Upper lobe of right lung (tissue), 1 donor: ENCODE data around the gene PCDHA10. TPM values are rescaled to one million over a fixed set of nuclear protein-coding genes. Genes with fewer than 3 reads are reported as not detected.
A peak's percentile ranks its signal among the peaks of the same experiment; 100 is the strongest.
"Not testable (repeated sequence)": the region's sequence is repeated elsewhere in the genome, so short reads cannot be mapped to it uniquely, and the experiment has no call there.

Experiments
- ATAC-seq: fragments of 200-7000 bp; cut with Tn5 transposase; one replicate; pipeline ENCODE4 v1.9.1; 2020; ENCODE audit warnings: mild to moderate bottlenecking, moderate library complexity
- DNase-seq: peaks from one replicate; pipeline ENCODE4 v3.0.0-alpha.2; 2020
- H3K27ac ChIP-seq: fragments of 200-600 bp; one replicate; pipeline ENCODE4 v1.8.0; 2022
- H3K27me3 ChIP-seq: fragments of 200-600 bp; one replicate; pipeline ENCODE4 v1.8.0; 2022; ENCODE audit warnings: mild to moderate bottlenecking
- H3K36me3 ChIP-seq: fragments of 200-600 bp; one replicate; pipeline ENCODE4 v1.8.0; 2022
- H3K4me1 ChIP-seq: fragments of 200-600 bp; one replicate; pipeline ENCODE4 v1.8.0; 2022
- H3K4me3 ChIP-seq: fragments of 200-600 bp; one replicate; pipeline ENCODE4 v1.8.0; 2022; ENCODE audit warnings: mild to moderate bottlenecking
- H3K9me3 ChIP-seq: fragments of 200-600 bp; one replicate; pipeline ENCODE4 v1.8.0; 2022
- intact Hi-C: fragments of 100-400 bp; cut with DNase I; formaldehyde crosslinking; loops from one replicate; pipeline ENCODE4 v1.11.0; 2022
- total RNA-seq: library from RNA; stranded (reverse); fragmentation: NEBNext Ultra II Directional; extraction: Animal tissue kit (Norgen Biotek cat#: 25700); gene quantifications from one replicate; pipeline ENCODE4 v1.2.1, GENCODE V29; 2021
- TF ChIP-seq, protein P1 (sequence below): fragments of 200-600 bp; IDR thresholded peaks from one replicate; pipeline ENCODE4 v1.8.0; 2022; ENCODE audit warnings: antibody characterized with exemption
- donor health status: DM: no; HTN: yes; CAD: no; lungs with severe emphysema.

PCDHA10 gene
- total RNA-seq, 1 donor from 2014 or later = 1.7 TPM

- Histone ChIP-seq H3K36me3 (no peaks in the 10 kb centered on the region), H3K27me3 (peaks cover 11% of the 10 kb centered on the region), H3K4me3 (peak within 1 kb of the TSS; percentile 0), H3K27ac (no peak within 1 kb of the TSS), H3K9me3 (no peaks in the 10 kb centered on the region), H3K4me1 (no peaks in the 10 kb centered on the region)
- ATAC-seq = no peak
- TF ChIP-seq, protein P1, sequence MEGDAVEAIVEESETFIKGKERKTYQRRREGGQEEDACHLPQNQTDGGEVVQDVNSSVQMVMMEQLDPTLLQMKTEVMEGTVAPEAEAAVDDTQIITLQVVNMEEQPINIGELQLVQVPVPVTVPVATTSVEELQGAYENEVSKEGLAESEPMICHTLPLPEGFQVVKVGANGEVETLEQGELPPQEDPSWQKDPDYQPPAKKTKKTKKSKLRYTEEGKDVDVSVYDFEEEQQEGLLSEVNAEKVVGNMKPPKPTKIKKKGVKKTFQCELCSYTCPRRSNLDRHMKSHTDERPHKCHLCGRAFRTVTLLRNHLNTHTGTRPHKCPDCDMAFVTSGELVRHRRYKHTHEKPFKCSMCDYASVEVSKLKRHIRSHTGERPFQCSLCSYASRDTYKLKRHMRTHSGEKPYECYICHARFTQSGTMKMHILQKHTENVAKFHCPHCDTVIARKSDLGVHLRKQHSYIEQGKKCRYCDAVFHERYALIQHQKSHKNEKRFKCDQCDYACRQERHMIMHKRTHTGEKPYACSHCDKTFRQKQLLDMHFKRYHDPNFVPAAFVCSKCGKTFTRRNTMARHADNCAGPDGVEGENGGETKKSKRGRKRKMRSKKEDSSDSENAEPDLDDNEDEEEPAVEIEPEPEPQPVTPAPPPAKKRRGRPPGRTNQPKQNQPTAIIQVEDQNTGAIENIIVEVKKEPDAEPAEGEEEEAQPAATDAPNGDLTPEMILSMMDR = peak; percentile 21
- intact Hi-C loops = no loop called here
- DNase-seq = no peak
Observed at GRCh38 chr5:140833993-140834392, 21.7 kb upstream of the PCDHA10 start, which contains the start of gene PCDHA7. Gene PCDHA7, plus strand, starts transcription at chr5:140834269. Its CDS starts 115 bp downstream, at chr5:140834384.

DNA sequence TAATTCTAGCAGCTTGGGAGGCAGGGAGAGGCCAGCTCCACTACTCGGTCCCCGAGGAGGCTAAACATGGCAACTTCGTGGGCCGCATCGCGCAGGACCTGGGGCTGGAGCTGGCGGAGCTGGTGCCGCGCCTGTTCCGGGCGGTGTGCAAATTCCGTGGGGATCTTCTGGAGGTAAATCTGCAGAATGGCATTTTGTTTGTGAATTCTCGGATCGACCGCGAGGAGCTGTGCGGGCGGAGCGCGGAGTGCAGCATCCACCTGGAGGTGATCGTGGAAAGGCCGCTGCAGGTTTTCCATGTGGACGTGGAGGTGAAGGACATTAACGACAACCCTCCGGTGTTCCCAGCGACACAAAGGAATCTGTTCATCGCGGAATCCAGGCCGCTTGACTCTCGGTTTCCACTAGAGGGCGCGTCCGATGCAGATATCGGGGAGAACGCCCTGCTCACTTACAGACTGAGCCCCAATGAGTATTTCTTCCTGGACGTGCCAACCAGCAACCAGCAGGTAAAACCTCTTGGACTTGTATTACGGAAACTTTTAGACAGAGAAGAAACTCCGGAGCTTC, 21.2 kb upstream of the PCDHA10 start:
- H3K9me3 ChIP-seq, H3K4me1 ChIP-seq, DNase-seq, ATAC-seq, intact Hi-C loops, H3K27ac ChIP-seq, H3K36me3 ChIP-seq: not testable (repeated sequence)
- peaks cover 15% of the 10 kb centered on the region for H3K27me3 ChIP-seq
- peak overlapping the region; percentile 0 for H3K4me3 ChIP-seq

- no peak overlapping the region for H3K27ac ChIP-seq
- intact Hi-C loops = no loop called here
- no peaks in the 10 kb centered on the region for H3K9me3 ChIP-seq
- H3K4me1 ChIP-seq = no peaks in the 10 kb centered on the region
- DNase-seq (no peak), ATAC-seq (no peak)
- no peak overlapping the region for H3K4me3 ChIP-seq
- H3K27me3 ChIP-seq = peaks cover 20% of the 10 kb centered on the region
- no peaks in the 10 kb centered on the region for H3K36me3 ChIP-seq
- TF ChIP-seq, protein P1 = no peak
Observed at GRCh38 chr5:140835622-140836510, 19.8 kb upstream of the PCDHA10 start.

DNA sequence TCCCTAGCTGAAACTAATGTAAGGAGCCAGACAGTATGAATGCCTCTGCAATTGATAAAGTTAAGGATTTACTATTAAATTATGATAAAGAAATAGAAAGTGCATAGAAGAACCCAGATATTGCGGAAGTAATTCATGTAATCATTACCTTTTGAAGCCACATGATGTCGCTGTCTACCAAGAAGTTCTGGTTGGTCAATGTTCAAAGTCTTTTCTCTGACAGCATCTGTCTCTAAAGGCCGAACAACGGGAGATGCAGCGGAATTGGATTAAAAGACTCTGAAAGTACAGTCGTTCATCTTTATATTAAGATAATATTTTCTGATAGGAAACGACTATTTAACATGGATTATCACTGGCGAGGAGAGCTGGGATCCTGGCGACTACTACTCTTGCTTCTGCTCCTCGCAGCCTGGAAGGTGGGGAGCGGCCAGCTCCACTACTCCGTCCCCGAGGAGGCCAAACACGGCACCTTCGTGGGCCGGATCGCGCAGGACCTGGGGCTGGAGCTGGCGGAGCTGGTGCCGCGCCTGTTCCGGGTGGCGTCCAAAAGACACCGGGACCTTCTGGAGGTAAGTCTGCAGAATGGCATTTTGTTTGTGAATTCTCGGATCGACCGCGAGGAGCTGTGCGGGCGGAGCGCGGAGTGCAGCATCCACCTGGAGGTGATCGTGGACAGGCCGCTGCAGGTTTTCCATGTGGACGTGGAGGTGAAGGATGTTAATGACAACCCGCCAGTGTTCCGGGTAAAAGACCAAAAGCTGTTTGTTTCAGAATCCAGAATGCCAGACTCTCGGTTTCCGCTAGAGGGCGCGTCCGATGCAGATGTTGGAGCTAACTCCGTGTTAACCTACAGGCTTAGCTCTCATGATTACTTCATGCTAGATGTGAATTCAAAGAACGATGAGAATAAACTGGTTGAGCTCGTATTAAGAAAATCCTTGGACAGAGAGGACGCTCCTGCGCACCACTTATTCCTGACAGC, 14.4 kb upstream of the PCDHA10 start, which contains the start of gene PCDHA8:
Gene PCDHA8, plus strand, starts transcription at position 210 of the 985 bp plus-strand sequence. Its CDS starts 135 bp downstream, at position 345.
- TF ChIP-seq, protein P1 = no peak
- Histone ChIP-seq H3K27me3 (peaks cover 18% of the 10 kb centered on the region), H3K4me3 (no peak within 1 kb of the TSS), H3K9me3 (no peaks in the 10 kb centered on the region), H3K4me1 (no peaks in the 10 kb centered on the region), H3K36me3 (no peaks in the 10 kb centered on the region), H3K27ac (no peak within 1 kb of the TSS)
- DNase-seq (no peak), ATAC-seq (no peak)
- intact Hi-C loops = no loop called here

GRCh38 chr5:140842798-140843733, 12.6 kb upstream of the PCDHA10 start:
- no peaks in the 10 kb centered on the region for H3K9me3 ChIP-seq
- H3K36me3 ChIP-seq = no peaks in the 10 kb centered on the region
- H3K4me3 ChIP-seq = no peak overlapping the region
- intact Hi-C loops = no loop called here
- TF ChIP-seq, protein P1 = no peak
- H3K27me3 ChIP-seq = peaks cover 36% of the 10 kb centered on the region
- H3K27ac ChIP-seq = no peak overlapping the region
- DNase-seq = no peak
- no peak for ATAC-seq
- no peaks in the 10 kb centered on the region for H3K4me1 ChIP-seq

GRCh38 chr5:140848139-140849102, 7.3 kb upstream of the PCDHA10 start, which contains the start of gene PCDHA9:
Gene PCDHA9, plus strand, starts transcription at chr5:140848382. Its CDS starts 114 bp downstream, at chr5:140848496.
- H3K4me3 ChIP-seq, H3K27ac ChIP-seq, intact Hi-C loops, DNase-seq, ATAC-seq, H3K9me3 ChIP-seq, H3K4me1 ChIP-seq, H3K36me3 ChIP-seq: not testable (repeated sequence)
- peaks cover 21% of the 10 kb centered on the region for H3K27me3 ChIP-seq

GRCh38 chr5:140849831-140850634, 5.7 kb upstream of the PCDHA10 start:
- H3K4me3 ChIP-seq, H3K36me3 ChIP-seq, DNase-seq, H3K27ac ChIP-seq, intact Hi-C loops, H3K9me3 ChIP-seq, ATAC-seq, H3K4me1 ChIP-seq: not testable (repeated sequence)
- H3K27me3 ChIP-seq = peaks cover 28% of the 10 kb centered on the region
